Measurements from ENCODE around the gene MOB2.

The MOB2 gene

DNA sequence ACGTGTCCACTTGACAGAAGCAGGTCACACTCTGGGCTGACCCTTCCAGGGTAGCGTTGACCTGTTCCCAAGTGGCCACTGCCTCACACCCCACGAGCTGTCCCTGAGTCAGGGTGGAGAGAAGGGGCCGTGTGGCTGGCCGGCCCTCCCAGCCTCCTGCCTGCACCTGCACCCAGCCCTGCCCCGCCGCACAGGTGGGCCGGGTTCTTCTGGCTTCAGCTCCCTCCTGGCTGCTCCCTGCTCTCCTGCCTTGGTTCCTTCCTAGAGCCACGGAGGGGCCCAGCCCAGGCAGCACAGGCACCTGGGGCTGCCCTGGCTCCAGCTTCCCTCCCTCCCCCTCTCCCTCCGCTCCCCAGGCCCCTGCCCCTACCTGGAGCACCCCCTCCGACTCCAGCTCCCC is 42.3 kb downstream of the MOB2 start:
- no peak overlapping the region for H2AFZ ChIP-seq (ENCODE audit: low read depth, low read length, severe bottlenecking)
- no peak overlapping the region for H3K4me3 ChIP-seq (ENCODE audit: insufficient read depth, low read length, poor library complexity, severe bottlenecking)
- H3K9me2 ChIP-seq (replicated peaks; ENCODE audit: insufficient read depth, low read length) = no peaks in the 10 kb centered on the region
- H4K20me1 ChIP-seq (ENCODE audit: low read depth, low read length) = no peaks in the 10 kb centered on the region
- no peak overlapping the region for H3K4me2 ChIP-seq (ENCODE audit: low read depth, low read length, poor library complexity, severe bottlenecking)
- H3F3A ChIP-seq (ENCODE audit: insufficient read depth) = no peaks in the 10 kb centered on the region
- H3K9ac ChIP-seq (ENCODE audit: low read length) = no peak overlapping the region
- H3K27me3 ChIP-seq (ENCODE audit: low read length) = no peaks in the 10 kb centered on the region
- no peaks in the 10 kb centered on the region for H3K9me3 ChIP-seq (ENCODE audit: insufficient read depth, low read length)
- TF ChIP-seq, protein P1, sequence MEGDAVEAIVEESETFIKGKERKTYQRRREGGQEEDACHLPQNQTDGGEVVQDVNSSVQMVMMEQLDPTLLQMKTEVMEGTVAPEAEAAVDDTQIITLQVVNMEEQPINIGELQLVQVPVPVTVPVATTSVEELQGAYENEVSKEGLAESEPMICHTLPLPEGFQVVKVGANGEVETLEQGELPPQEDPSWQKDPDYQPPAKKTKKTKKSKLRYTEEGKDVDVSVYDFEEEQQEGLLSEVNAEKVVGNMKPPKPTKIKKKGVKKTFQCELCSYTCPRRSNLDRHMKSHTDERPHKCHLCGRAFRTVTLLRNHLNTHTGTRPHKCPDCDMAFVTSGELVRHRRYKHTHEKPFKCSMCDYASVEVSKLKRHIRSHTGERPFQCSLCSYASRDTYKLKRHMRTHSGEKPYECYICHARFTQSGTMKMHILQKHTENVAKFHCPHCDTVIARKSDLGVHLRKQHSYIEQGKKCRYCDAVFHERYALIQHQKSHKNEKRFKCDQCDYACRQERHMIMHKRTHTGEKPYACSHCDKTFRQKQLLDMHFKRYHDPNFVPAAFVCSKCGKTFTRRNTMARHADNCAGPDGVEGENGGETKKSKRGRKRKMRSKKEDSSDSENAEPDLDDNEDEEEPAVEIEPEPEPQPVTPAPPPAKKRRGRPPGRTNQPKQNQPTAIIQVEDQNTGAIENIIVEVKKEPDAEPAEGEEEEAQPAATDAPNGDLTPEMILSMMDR (IDR thresholded peaks at IDR 0.05; ENCODE audit: insufficient read depth, low read length, poor library complexity, severe bottlenecking) = no peak
- no peak for TF ChIP-seq EZH2phosphoT487 (conservative IDR thresholded peaks at IDR 0.05; ENCODE audit: low read length)
- no peaks in the 10 kb centered on the region for H3K79me2 ChIP-seq (ENCODE audit: insufficient read depth, low read length)
- H3K27ac ChIP-seq (ENCODE audit: low read depth, low read length) = no peak overlapping the region
- H3K36me3 ChIP-seq (ENCODE audit: low read length) = no peaks in the 10 kb centered on the region

DNA sequence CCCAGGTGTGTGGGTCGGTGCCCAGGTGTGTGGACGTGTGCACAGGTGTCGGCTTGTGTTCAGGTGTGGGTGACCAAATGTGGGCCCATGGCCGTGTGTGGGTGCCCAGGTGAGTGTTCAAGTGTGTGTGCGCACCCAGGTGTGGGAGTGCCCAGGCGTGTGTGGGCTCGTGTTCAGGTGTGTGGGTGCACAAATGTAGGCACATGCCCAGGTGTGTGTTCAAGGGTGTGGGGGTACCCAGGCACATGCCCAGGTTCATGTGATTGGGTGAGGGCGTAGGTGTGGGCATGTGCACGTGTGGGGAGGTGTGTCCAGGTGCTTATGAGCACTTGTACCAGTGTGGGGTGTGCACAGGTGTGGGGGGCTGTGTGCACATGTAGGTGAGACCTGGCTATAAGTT is 42.8 kb downstream of the MOB2 start:
- no peaks in the 10 kb centered on the region for H3F3A ChIP-seq (ENCODE audit: insufficient read depth)
- no peaks in the 10 kb centered on the region for H3K36me3 ChIP-seq (ENCODE audit: low read length)
- H2AFZ ChIP-seq (ENCODE audit: low read depth, low read length, severe bottlenecking) = no peak overlapping the region
- H3K4me2 ChIP-seq (ENCODE audit: low read depth, low read length, poor library complexity, severe bottlenecking) = no peak overlapping the region
- H4K20me1 ChIP-seq (ENCODE audit: low read depth, low read length) = no peaks in the 10 kb centered on the region; the same call in 1 of the 2 replicates
- no peaks in the 10 kb centered on the region for H3K27me3 ChIP-seq (ENCODE audit: low read length)
- H3K79me2 ChIP-seq (ENCODE audit: insufficient read depth, low read length) = no peaks in the 10 kb centered on the region
- H3K9ac ChIP-seq (ENCODE audit: low read length) = no peak overlapping the region
- no peak overlapping the region for H3K27ac ChIP-seq (ENCODE audit: low read depth, low read length)
- H3K9me2 ChIP-seq (replicated peaks; ENCODE audit: insufficient read depth, low read length) = no peaks in the 10 kb centered on the region
- H3K4me3 ChIP-seq (ENCODE audit: insufficient read depth, low read length, poor library complexity, severe bottlenecking) = no peak overlapping the region
- no peaks in the 10 kb centered on the region for H3K9me3 ChIP-seq (ENCODE audit: insufficient read depth, low read length)
- TF ChIP-seq, protein P1 (IDR thresholded peaks at IDR 0.05; ENCODE audit: insufficient read depth, low read length, poor library complexity, severe bottlenecking) = no peak
- TF ChIP-seq EZH2phosphoT487 (conservative IDR thresholded peaks at IDR 0.05; ENCODE audit: low read length) = no peak

DNA sequence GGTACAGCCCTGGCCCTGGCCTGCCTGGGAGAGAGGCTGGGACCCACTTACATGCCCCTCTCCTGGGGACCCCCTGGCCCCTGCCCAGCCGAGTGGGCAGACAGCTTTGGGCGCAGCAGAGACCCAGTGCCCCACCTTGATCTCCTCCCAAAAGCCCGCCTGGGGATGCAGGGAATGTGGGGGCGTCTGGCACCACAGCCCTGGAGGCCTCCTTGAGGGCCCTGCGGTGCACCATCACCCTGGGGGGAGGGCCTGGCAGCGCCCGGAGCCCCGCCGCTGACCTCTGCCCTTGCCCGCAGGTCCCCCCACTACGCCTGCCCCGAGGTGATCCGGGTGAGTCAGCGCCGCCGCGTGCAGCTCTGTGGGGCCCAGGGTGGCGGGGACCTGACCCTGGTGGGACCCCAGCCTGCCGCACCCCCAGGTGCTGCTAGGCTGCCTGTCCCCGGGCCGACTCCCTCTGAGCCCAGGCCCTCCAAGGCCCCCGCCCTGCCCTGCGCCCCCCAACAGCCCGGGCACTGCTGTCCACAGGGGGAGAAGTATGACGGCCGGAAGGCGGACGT is 43.7 kb downstream of the MOB2 start:
- no peak overlapping the region for H2AFZ ChIP-seq (ENCODE audit: low read depth, low read length, severe bottlenecking)
- H3K27me3 ChIP-seq (ENCODE audit: low read length) = no peaks in the 10 kb centered on the region
- H3K9me2 ChIP-seq (replicated peaks; ENCODE audit: insufficient read depth, low read length) = no peaks in the 10 kb centered on the region
- no peak overlapping the region for H3K27ac ChIP-seq (ENCODE audit: low read depth, low read length)
- H4K20me1 ChIP-seq (ENCODE audit: low read depth, low read length) = no peaks in the 10 kb centered on the region; the same call in 1 of the 2 replicates
- no peaks in the 10 kb centered on the region for H3K79me2 ChIP-seq (ENCODE audit: insufficient read depth, low read length)
- no peaks in the 10 kb centered on the region for H3F3A ChIP-seq (ENCODE audit: insufficient read depth)
- no peak overlapping the region for H3K4me3 ChIP-seq (ENCODE audit: insufficient read depth, low read length, poor library complexity, severe bottlenecking)
- no peak overlapping the region for H3K4me2 ChIP-seq (ENCODE audit: low read depth, low read length, poor library complexity, severe bottlenecking)
- TF ChIP-seq, protein P1 (IDR thresholded peaks at IDR 0.05; ENCODE audit: insufficient read depth, low read length, poor library complexity, severe bottlenecking) = no peak
- TF ChIP-seq EZH2phosphoT487 (conservative IDR thresholded peaks at IDR 0.05; ENCODE audit: low read length) = no peak
- H3K9me3 ChIP-seq (ENCODE audit: insufficient read depth, low read length) = no peaks in the 10 kb centered on the region
- no peak overlapping the region for H3K9ac ChIP-seq (ENCODE audit: low read length)
- no peaks in the 10 kb centered on the region for H3K36me3 ChIP-seq (ENCODE audit: low read length)
